ENCODE measurements around the gene ALK.
"Not testable (repeated sequence)": the region's sequence is repeated elsewhere in the genome, so short reads cannot be mapped to it uniquely, and the experiment has no call there.

ALK gene

DNA sequence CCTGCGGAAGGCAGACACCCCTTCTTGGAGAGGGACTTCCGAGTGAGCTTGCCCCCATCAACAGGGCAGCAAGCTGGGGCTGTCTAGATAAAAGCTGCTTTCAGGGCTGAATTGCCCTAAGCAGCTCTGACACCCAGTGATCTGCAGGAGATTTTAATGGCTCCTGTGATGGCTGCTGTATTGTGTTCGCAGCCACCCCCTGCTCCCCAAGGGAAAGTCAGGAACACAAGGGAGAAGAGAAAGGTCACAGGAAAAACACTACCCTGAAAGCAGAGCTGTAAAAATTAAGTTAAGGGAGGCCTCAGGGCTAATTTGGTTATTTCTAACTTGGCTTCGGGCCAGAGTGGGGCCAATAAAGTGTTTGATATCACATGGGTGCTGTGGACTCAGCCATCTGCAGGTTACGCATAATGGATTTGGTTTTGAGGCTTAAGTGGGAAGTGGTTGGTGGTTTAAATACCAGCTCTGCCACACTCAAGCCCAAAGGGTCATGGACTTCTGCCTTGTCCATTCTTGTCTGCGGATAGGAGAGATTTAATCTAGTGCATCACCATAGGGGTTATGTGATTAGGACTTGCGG, 658.6 kb downstream of the ALK start:
- DNase-seq (ENCODE audit: low read depth in 2 of 3, low spot score in 1 of 3), result no peak

DNA sequence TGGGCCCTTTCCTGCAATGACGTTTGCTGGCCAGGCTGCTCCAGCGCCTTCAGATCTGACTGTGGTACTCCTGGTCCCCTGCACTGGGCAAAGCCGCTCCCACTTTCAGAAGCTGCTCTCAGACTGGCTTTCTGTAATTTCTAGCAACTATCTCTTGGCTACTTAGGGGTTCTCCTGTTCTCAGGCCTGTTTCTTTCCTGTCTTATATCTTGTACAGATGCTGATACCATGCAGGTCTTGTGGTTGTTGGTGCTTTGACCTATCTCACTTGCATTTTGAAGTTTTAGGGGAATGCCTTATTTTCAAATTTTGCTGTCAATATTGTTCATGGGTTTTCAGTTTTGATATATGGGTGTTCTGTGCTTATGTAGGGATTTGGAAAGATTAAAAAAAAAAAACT, 660.4 kb downstream of the ALK start:
- DNase-seq (ENCODE audit: low read depth in 2 of 3, low spot score in 1 of 3), result no peak

DNA sequence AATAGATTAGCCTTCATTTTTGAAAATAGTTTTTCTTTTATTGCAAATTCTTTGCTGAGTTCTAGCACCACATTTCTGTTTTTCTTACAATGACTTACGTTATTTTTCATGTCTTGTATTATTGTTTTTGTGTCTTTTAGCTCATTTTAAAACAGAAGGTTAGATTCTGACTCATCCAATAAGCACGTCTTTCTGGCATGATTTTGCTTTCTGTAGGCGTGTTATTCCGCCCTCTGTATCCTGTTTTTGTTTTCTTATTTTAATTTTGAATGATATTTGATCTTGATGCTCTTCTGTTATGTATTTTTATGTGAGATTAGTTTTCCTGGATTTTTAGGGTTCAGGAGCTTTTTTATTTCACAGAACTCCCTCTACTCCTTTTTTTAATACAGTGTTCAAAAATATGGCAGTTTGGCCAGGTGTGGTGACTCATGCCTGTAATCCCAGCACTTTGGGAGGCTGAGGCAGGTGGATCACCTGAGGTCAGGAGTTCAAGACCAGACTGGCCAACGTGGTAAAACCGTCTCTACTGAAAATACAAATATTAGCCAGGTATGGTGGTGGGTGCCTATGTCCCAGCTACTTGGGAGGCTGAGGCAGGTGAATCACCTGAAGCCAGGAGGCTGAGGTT, 661.1 kb downstream of the ALK start:
- no peak for DNase-seq (ENCODE audit: low read depth in 2 of 3, low spot score in 1 of 3)

DNA sequence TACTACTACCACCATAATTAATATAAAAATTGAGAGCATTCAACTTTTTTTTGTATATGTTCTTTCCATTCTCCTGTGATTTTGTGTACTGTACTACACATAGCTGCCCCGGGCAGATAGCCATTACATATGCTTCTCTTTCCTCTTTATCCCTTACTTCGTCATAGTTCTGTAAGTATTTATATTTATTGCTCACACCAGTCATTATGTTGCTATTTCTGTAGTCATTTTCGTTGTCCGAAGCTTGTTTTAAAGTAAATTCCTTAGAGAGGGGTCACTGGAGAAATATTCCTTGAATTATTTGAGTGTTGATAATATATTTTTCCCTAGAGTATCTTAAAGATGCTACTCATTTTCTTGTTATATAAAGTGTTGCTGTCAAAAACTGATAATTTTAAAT, 662.2 kb downstream of the ALK start:
- DNase-seq (ENCODE audit: low read depth in 2 of 3, low spot score in 1 of 3), result no peak

DNA sequence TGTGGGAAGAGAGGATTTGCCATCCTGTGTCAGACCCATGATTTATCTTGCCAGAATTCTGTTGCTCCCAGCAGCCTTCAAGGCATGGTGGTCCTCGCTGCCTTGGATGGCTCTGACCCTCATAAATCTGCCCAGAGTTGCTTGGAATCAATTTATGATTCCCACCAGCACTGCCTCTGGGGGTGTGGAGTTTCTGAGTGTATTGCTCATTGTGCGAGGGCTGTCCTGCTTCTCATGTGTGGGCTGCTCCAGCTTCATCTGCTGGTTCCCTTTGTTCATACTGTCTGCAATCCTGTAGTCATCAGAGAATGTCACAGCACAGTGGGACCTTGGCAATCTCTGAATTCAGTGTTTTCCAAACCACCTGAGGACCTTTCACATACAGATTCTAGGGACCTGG, 666.4 kb downstream of the ALK start:
- DNase-seq (ENCODE audit: low read depth in 2 of 3, low spot score in 1 of 3), result no peak

DNA sequence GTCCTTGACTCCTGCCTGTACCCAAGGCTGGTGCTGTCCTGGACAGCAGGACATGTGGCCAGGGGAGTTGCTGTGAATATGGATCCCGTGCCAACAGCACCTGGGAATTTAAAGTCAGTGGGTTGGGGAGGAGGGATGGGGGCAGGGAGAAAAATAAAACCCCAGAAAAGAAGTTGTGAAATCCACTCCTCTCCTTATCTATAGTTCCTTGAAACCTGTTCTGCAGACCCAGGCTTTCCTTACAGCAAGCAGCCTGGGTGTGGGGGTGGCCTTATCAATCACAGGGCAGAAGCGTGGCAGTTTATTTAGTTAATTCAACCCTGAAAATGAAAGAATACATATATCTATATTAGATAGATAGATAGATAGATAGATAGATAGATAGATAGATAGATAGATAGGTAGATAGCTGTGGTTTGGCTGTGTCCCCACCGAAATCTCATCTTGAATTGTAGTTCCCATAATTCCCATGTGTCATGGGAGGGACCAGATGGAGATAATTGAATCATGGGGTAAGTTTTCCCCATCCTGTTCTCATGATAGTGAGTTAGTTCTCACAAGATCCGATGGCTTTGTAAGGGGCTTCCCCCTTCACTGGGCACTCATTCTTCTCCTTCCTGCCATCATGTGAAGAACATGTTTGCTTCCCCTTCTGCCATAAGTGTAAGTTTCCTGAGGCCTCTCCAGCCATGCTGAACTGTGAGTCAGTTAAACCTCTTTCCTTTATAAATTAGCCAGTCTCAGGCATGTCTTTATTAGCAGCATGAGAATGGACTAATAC, 667.7 kb downstream of the ALK start:
- not testable (repeated sequence) for DNase-seq (ENCODE audit: low read depth in 2 of 3, low spot score in 1 of 3)

DNA sequence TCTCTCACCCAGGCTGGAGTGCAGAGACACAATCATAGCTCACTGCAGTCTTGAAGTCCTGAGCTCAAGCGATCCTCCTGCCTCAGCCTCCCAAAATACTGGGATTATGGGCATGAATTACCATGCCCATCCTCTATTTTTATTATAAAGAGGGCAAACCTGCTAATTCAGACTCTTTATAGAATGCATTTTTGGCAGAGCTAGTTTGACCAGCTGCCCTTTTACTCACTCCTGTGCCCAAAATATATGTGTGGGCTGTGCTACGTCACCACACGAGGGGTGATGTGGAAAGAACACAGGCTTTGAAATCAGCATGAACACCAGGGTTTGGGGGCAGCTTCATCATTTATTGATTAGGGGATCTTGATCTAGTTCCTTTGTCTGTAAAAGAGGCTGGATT, 668.4 kb downstream of the ALK start:
- DNase-seq (ENCODE audit: low read depth in 2 of 3, low spot score in 1 of 3), result no peak

DNA sequence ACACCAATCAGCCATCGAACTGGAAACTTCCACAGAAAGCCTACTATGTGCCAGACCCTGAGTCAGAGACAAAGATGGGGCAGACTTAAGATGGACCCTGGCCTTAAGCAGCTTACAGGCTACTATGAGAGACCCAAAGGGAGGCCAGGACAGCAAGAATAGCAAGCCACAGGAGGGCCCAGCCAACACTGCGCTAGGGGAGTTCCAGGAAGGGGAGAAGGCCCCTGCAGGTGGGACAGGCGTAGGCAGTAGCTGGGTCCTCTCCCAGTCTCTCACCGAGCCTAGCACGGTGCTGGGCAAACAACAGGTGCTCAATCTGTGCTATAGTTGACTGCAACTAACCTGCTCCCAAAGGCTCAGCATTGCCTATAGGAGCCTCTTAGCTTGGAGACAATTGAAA, 670.0 kb downstream of the ALK start:
- no peak for DNase-seq (ENCODE audit: low read depth in 2 of 3, low spot score in 1 of 3)

DNA sequence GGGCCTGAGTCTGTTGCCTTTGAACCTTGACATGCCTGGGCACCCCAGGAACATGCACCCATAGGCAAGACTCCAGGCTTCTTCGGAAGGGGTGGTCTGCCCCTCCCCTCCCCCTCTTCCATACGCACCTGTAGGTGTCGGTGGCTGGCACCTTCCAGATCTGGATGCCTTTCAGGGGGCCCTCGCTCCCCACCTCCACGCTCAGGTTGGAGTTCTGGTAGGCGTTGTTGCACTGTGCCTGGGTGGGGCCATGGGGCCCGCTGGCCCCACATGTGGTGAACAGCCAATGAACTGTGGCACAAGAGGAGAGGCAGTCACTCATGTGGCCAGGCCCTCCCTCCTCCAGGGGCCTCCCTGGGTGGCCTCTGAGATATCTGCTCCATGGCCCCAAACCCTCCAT, 670.4 kb downstream of the ALK start:
- DNase-seq (ENCODE audit: low read depth in 2 of 3, low spot score in 1 of 3), result no peak

DNA sequence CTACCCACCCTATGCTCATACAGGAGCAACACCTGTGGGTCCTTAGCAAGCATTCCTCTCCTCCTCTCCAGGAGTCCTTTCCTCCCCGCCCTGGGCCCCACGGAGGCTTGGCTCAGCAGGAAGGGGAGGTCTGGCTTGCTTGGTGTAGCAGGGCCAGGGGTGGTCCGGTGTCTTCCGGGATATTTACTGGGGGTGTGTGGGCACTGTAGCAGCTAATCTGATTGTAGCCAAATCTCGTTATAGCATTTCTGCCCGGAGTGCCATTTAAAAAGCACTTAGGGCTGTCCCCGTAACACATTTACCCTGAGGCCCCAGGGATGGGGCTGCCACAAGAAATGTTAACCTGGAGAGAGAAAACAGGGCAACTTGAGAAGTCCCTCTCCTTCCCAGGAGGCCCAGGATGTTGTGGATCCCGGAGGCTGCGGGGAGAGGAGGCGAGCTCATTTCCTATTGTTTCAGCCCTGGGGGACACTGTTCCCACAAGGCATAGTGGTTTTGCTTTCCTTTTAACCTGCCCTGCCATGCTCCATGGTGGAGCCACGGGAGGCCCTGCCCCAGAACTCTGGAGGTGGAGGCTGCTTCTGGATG, 671.6 kb downstream of the ALK start:
- DNase-seq (ENCODE audit: low read depth in 2 of 3, low spot score in 1 of 3), result no peak

DNA sequence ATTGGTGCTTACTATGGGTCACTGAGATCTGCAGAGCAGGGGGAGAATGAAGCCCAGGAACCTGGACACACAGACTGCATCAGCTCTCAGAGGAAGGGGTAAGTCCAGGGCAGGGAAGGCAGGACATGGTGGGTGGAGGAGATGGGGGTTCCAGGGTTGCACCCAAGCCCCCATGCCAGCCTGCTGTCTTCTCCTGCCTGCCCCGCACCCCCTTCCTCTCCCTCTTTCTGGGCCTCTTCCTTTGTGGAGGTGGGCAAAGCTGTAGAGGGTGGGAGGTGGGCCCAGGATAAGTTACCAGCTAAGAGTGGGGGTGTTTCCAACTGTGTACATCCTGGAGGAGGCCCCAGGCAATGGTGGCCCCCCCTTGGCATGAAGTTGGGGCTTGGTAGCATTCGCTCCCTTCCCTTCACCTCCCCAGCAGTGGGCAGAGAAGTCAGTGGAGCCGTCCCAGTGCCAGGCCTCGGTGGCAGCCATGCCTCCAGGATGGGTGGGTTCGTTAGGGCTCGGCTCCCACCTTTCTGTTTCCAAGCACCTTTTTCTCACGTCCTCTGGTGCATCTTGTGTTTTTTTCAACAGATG, 674.0 kb downstream of the ALK start:
- no peak for DNase-seq (ENCODE audit: low read depth in 2 of 3, low spot score in 1 of 3)

DNA sequence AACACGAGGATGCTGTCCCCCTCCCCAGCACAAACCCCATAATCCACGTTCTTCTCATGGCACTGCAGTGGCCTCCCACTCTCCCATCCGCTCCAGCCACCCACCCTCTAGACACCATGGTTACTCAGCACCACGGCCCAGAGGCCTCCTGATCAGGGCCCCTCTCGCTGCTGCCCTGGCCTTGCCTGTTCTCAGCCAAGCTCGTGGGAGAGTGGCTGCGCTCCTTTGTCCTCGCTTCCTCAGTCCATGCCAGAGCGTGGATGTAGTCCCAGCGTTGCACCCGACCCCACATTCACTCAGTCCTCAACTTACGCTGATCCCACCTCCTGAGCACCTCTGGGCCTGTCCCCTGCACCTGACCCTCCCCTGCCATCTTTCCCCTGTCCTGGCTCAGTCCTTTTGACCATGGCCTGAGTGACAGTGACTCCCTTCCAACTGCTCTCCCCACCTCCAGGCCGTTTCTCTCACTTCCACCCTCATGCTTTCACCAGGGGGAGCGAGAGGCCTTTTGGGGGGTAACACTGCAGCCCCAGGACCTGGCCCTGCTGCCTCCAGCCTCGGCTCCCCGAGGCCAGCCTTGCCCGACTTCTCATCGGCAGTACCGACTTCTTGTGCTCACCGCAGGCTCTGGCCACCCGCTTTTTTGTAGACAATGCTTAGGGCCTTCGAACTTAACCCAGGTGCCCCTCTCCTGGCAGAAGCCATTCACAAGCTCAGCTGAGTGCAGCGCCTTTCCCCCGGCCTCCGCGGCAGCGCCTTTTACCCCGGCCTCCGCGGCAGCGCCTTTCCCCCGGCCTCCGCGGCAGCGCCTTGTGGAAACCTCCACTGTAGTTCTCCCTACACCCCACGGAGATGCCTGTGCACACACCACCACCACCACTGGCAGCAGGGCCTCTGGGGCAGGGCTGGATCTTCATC, 674.7 kb downstream of the ALK start:
- no peak for DNase-seq (ENCODE audit: low read depth in 2 of 3, low spot score in 1 of 3)

DNA sequence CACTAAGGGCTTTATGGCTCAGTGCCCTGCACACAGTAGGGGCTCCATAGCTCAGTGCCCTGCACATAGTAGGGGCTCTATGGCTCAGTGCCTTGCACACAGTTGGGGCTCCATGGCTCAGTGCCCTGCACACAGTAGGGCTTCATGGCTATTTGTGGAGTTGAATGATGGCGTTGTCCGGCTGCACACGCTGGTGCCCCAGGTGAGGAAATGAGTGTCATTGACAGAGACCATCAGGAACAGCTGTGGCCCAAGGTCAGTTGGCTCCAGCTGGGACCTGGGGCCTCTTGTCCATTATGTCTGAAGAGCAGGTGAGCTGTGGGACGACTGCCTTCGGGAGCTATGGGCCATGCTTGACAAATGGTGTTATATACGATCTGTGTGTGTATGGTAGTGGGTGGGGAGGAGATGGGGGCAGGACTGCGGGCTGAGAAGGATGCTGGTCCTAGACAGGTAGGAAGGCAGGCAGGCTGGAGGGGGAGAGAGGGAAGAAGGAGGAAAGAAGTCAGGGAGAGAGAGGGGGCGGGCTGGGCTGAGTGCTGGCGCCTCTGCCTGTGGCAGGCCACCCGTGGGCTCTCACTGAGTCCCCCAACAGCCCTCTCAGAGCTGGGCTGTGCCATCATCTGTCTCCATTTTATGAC, 675.5 kb downstream of the ALK start:
- no peak for DNase-seq (ENCODE audit: low read depth in 2 of 3, low spot score in 1 of 3)

DNA sequence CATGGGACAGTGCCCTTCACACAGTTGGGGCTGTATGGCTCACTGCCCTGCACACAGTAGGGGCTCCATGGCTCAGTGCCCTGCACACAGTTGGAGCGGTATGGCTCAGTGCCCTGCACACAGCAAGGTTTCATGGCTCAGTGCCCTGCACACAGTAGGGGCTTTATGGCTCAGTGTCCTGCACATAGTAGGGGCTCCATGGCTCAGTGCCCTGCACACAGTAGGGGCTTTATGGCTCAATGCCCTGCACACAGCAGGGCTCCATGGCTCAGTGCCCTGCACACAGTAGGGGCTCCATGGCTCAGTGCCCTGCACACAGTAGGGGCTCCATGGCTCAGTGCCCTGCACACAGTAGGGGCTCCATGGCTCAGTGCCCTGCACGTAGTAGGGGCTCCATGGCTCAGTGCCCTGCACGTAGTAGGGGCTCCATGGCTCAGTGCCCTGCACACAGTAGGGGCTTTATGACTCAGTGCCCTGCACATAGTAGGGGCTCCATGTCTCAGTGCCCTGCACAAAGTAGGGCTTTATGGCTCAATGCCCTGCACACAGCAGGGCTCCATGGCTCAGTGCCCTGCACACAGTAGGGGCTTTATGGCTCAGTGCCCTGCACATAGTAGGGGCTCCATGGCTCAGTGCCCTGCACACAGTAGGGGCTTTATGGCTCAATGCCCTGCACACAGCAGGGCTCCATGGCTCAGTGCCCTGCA, 676.2 kb downstream of the ALK start:
- not testable (repeated sequence) for DNase-seq (ENCODE audit: low read depth in 2 of 3, low spot score in 1 of 3)

DNA sequence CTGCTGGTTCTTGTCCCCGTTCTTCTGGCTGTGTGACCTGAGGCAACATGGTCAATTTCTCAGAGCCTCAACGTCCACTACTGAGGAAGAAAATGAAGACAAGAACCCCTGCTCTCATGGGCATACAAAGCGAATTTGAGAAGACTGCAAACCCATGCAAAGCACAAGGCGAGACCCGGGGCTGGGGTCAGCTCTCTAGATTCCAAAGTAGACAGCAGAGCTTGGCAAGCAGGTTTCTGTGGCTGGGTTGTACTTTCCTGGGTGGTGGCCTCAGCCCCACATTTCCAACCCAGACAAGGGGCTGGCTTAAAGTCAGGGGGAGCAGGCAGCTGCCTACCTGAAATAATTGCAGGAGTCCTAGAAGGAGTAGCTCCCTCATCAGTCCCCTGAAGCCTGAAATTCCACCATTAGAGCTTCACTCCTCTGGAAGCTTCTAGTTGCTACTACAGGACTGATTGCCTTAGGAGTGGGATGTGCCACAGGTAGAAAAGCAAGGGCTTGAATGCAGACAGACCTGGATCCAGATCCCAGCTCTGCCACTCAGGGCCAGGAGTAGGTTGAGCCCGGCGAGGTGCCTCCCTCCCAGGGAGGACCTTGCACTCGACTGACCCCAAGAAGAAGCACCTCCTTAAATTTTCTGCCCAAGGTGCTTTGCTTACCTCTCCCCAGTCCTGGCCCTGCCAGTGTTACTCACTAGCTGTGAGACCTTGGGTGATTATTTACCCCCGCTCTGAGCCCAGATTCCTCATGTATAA, 678.6 kb downstream of the ALK start:
- DNase-seq (ENCODE audit: low read depth in 2 of 3, low spot score in 1 of 3), result no peak

DNA sequence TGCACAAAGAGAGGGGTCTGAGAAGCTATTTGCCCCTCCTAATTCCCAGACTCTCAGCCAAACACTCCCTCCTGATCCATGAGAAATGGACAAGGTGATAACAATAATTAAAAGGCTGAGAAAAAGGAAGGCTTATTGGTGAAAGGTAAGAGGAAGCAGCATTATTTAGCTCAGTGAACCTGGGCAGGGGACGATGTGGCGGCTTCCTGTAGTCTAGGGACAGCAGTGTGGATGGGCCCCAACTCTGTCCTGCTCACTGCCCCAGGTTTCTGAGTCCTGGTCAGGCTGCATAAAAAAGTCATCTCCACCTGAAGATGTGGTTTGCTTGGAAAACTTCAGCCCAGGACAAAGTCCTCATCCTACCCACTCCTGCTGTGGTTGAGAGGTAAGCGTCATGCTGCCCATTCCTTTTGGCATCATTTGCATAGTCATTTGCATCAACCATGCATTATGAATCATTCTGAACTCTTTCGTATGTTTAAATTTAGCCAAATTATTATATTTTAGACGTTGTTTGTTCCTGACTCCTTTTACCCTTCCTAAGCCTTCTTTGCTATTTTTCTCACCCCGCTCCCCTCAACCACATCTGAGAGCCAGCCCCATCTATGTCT, 679.3 kb downstream of the ALK start:
- no peak for DNase-seq (ENCODE audit: low read depth in 2 of 3, low spot score in 1 of 3)

DNA sequence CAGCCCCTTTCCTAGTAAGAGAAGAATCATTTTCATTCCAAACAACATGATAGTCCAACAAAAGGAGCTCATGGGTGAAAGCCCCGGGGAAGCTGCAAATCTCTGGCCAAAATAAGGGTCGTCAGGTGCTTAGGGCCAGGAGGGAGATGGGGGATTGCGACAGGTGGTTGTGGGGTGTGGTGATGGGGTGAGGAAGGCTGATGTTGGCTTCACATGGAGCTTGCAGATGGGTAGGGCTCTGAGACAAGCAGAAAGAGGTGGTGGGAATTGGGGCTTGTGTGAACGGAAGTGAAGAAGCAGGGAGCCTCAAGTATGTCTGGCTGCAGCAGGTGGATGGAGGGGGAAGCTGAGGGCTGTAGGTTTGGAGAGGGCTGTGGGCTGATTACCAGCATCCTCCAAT, 680.0 kb downstream of the ALK start:
- no peak for DNase-seq (ENCODE audit: low read depth in 2 of 3, low spot score in 1 of 3)

DNA sequence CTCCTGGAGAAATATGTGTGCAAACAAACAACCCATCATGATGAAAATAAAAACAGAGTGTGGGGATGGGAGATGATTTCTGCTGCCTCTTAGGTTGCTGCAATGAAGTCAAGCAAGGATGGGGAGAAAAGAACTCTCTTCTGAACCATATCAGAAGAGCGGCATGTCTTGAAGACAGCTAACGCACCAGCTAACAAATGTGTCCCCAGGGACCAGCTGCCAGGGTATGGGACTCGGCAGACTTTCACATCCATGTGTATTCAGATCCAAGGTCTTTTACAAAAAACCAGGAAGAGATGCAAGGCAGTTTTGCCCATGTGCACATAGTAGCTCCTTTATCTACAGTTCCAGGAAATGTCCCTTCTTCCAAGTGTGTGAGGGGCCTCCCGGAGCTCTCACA, 680.8 kb downstream of the ALK start:
- DNase-seq (ENCODE audit: low read depth in 2 of 3, low spot score in 1 of 3), result no peak

All from stimulated activated CD4-positive, alpha-beta T cell treated with anti-CD3 and anti-CD28 coated beads, Interleukin-12 subunit alpha, Interleukin-12 subunit beta, amount 100 ng/mL, for 48 hours (primary cell).